H9 (cell line): ENCODE results near the gene RBBP4. TPM values are rescaled to one million over a fixed set of nuclear protein-coding genes. Genes with fewer than 3 reads are reported as not detected.
"Not testable (repeated sequence)": the region's sequence is repeated elsewhere in the genome, so short reads cannot be mapped to it uniquely, and the experiment has no call there.

Experiments used
- DNase-seq: peaks from one replicate; pipeline ENCODE4 v3.0.0-alpha.2; 2017
- H2AFZ ChIP-seq: one replicate; pipeline ENCODE4 v1.6.1; 2013; ENCODE audit warnings: mild to moderate bottlenecking, low read length, control low read depth, moderate library complexity
- H2AK5ac ChIP-seq: 2 replicates; pipeline ENCODE4 v1.6.1; 2013; ENCODE audit warnings: low read length, control low read depth, mixed read lengths; ENCODE audit not compliant: insufficient read length
- H2BK120ac ChIP-seq: one replicate; pipeline ENCODE4 v1.6.1; 2013; ENCODE audit warnings: low read depth, mild to moderate bottlenecking, low read length, control low read depth, inconsistent platforms; ENCODE audit not compliant: poor library complexity, severe bottlenecking
- H2BK12ac ChIP-seq: 2 replicates; pipeline ENCODE4 v1.6.1; 2013; ENCODE audit warnings: low read length, control low read depth, mixed read lengths, low read depth; ENCODE audit not compliant: insufficient read length
- H2BK15ac ChIP-seq: 2 replicates; pipeline ENCODE4 v1.6.1; 2013; ENCODE audit warnings: low read depth, low read length, control low read depth
- H2BK20ac ChIP-seq: one replicate; pipeline ENCODE4 v1.6.1; 2013; ENCODE audit warnings: low read depth, mild to moderate bottlenecking, low read length, control low read depth, inconsistent platforms; ENCODE audit not compliant: poor library complexity, severe bottlenecking
- H2BK5ac ChIP-seq: 2 replicates; pipeline ENCODE4 v1.6.1; 2013; ENCODE audit warnings: low read length, control low read depth, mixed read lengths; ENCODE audit not compliant: insufficient read length
- H3K14ac ChIP-seq: 2 replicates; pipeline ENCODE4 v1.6.1; 2013; ENCODE audit warnings: low read length, control low read depth; ENCODE audit not compliant: insufficient read depth
- H3K18ac ChIP-seq: 2 replicates; pipeline ENCODE4 v1.6.1; 2013; ENCODE audit warnings: low read depth, mild to moderate bottlenecking, mixed read lengths, low read length, control low read depth; ENCODE audit not compliant: insufficient read length
- H3K23ac ChIP-seq: 2 replicates; pipeline ENCODE4 v1.6.1; 2013; ENCODE audit warnings: low read length, control low read depth, mixed read lengths, low read depth; ENCODE audit not compliant: insufficient read length
- H3K23me2 ChIP-seq: 2 replicates; pipeline ENCODE4 v1.6.1; 2013; ENCODE audit warnings: low read depth, mild to moderate bottlenecking, mixed read lengths, low read length, control low read depth; ENCODE audit not compliant: insufficient read length, poor library complexity, severe bottlenecking
- H3K27ac ChIP-seq: 2 replicates; pipeline ENCODE4 v1.5.1; 2013; ENCODE audit warnings: low read length, control low read depth, mixed read lengths, low read depth; ENCODE audit not compliant: insufficient read length
- H3K27me3 ChIP-seq: 2 replicates; pipeline ENCODE4 v1.6.1; 2013; ENCODE audit warnings: low read length, control low read depth, inconsistent platforms; ENCODE audit not compliant: insufficient read depth
- H3K4ac ChIP-seq: 2 replicates; pipeline ENCODE4 v1.6.1; 2013; ENCODE audit warnings: low read depth, mild to moderate bottlenecking, control low read depth, inconsistent platforms, low read length, moderate library complexity
- H3K4me1 ChIP-seq: 2 replicates; pipeline ENCODE4 v1.6.1; 2013; ENCODE audit warnings: low read length, control low read depth, inconsistent platforms; ENCODE audit not compliant: insufficient read depth
- H3K4me2 ChIP-seq: 2 replicates; pipeline ENCODE4 v1.6.1; 2013; ENCODE audit warnings: low read length, control low read depth, mixed read lengths; ENCODE audit not compliant: insufficient read length, insufficient read depth
- H3K56ac ChIP-seq: 2 replicates; pipeline ENCODE4 v1.6.1; 2013; ENCODE audit warnings: low read depth, mild to moderate bottlenecking, mixed read lengths, low read length, control low read depth; ENCODE audit not compliant: insufficient read length
- H3K79me1 ChIP-seq: 2 replicates; pipeline ENCODE4 v1.6.1; 2013; ENCODE audit warnings: low read depth, mild to moderate bottlenecking, moderate library complexity, low read length, control low read depth, inconsistent platforms; ENCODE audit not compliant: insufficient read depth, poor library complexity, severe bottlenecking
- H3K79me2 ChIP-seq: 2 replicates; pipeline ENCODE4 v1.6.1; 2013; ENCODE audit warnings: low read length, control low read depth, inconsistent platforms; ENCODE audit not compliant: insufficient read depth
- H3K9ac ChIP-seq: 2 replicates; pipeline ENCODE4 v1.6.1; 2013; ENCODE audit warnings: low read length, control low read depth, mixed read lengths; ENCODE audit not compliant: insufficient read length; ENCODE audit errors: extremely low read depth
- H3K9me3 ChIP-seq: one replicate; pipeline ENCODE4 v1.6.1; 2013; ENCODE audit warnings: low read depth, low read length, inconsistent platforms; ENCODE audit not compliant: control insufficient read depth
- H3T11ph ChIP-seq: one replicate; pipeline ENCODE4 v1.6.1; 2013; ENCODE audit warnings: mild to moderate bottlenecking, low read length, control low read depth, inconsistent platforms
- H4K20me1 ChIP-seq: one replicate; pipeline ENCODE4 v1.6.1; 2013; ENCODE audit not compliant: control insufficient read depth, insufficient read length, insufficient read depth
- H4K5ac ChIP-seq: 2 replicates; pipeline ENCODE4 v1.6.1; 2013; ENCODE audit warnings: low read depth, mild to moderate bottlenecking, mixed read lengths, low read length, control low read depth; ENCODE audit not compliant: insufficient read length
- H4K8ac ChIP-seq: replicated peaks from 2 replicates; pipeline ENCODE4 v1.6.1; 2013; ENCODE audit warnings: low read length, control low read depth, mixed read lengths, low read depth; ENCODE audit not compliant: insufficient read length
- H4K91ac ChIP-seq: 2 replicates; pipeline ENCODE4 v1.6.1; 2013; ENCODE audit warnings: low read depth, mild to moderate bottlenecking, moderate library complexity, mixed read lengths, low read length, control low read depth; ENCODE audit not compliant: insufficient read length
- H3K27ac Mint-ChIP-seq, 3 experiments: 2 replicates in 2 of 3; 3 replicates in 1 of 3; pipeline ENCODE4 v1.8.0; 2020 to 2021; ENCODE audit warnings: mixed read lengths in 3 of 3, mild to moderate bottlenecking in 1 of 3, moderate library complexity in 1 of 3
- H3K27me3 Mint-ChIP-seq: 2 replicates; pipeline ENCODE4 v1.8.0; 2021; ENCODE audit warnings: low read depth, mild to moderate bottlenecking, moderate library complexity, mixed read lengths
- H3K36me3 Mint-ChIP-seq, 3 experiments: 2 replicates in 2 of 3; 3 replicates in 1 of 3; pipeline ENCODE4 v1.8.0; 2020 to 2021; ENCODE audit warnings: low read depth in 3 of 3, mixed read lengths in 3 of 3; ENCODE audit not compliant: insufficient read depth in 1 of 3
- H3K4me1 Mint-ChIP-seq, 2 experiments: 2 replicates each; pipeline ENCODE4 v1.8.0; 2020; ENCODE audit warnings: mixed read lengths in 2 of 2
- H3K4me3 Mint-ChIP-seq, 2 experiments: 2 replicates in 1 of 2; 3 replicates in 1 of 2; pipeline ENCODE4 v1.8.0; 2020 to 2021; ENCODE audit warnings: mild to moderate bottlenecking in 2 of 2, mixed read lengths in 2 of 2, moderate library complexity in 1 of 2
- H3K9me3 Mint-ChIP-seq, 2 experiments: 2 replicates in 1 of 2; 3 replicates in 1 of 2; pipeline ENCODE4 v1.8.0; 2020; ENCODE audit warnings: mild to moderate bottlenecking in 2 of 2, mixed read lengths in 2 of 2, moderate library complexity in 1 of 2
- WGBS: extraction: QIAGEN DNeasy Blood & Tissue Kit; methylation state at CpG from one replicate; pipeline ENCODE4 v1.1.7; 2013; ENCODE audit warnings: missing lambda C conversion rate, low lambda C conversion rate, mixed read lengths; ENCODE audit not compliant: insufficient read length; ENCODE audit errors: extremely low coverage; 5-methylcytosine and 5-hydroxymethylcytosine counted together
- total RNA-seq: library from RNA; stranded (reverse); gene quantifications from 2 replicates; pipeline ENCODE4 v1.2.1, GENCODE V29; 2021
- TF ChIP-seq, protein P1 (sequence below): fragments of 200-600 bp; sonication (generic); conservative IDR thresholded peaks from 3 replicates; pipeline ENCODE4 v1.8.0; 2021; ENCODE audit warnings: antibody characterized with exemption, mild to moderate bottlenecking

Gene RBBP4
- total RNA-seq, 1 experiment from 2014 or later = 416 TPM

DNA sequence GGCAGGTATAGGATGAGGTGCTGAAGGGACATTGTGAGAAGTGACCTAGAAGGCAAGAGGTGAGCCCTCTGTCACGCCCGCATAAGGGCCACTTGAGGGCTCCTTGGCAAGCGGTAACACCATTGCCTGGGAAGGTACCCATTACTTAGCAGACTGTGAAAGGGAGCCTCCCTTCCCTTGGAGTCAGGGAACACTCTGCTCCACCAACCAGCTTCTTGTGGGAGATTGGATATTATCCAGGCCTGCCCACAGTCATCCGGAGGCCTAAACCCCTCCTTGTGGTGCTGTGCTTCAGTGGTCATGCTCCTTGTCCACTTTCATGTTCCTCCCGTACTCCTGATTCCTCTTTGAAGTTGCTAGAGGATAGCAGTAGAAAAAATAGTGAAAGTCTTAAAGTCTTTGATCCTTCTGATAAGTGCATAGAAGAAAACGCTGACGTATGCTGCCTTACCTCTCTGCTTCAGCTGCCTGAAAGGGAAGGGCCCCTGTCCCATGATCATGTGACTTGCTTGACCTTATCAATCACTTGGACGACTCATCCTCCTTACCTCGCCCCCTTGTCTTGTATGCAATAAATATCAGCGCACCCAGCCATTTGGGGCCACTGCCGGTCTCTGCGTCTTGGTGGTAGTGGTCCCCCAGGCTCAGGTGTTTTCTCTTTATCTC, 16.0 kb downstream of the RBBP4 start:
- Mint-ChIP-seq H3K4me3 (no peak overlapping the region), H3K36me3 (peaks cover 58 to 90% (median 83%) of the 10 kb centered on the region in 3 experiments; a peak in 6 of 7 replicates), H3K4me1 (no peaks in the 10 kb centered on the region), H3K27me3 (no peaks in the 10 kb centered on the region), H3K27ac (peak overlapping the region; percentile 17 to 88 (median 67); a peak in 5 of 7 replicates), H3K9me3 (no peaks in the 10 kb centered on the region; a peak in 1 of 5 replicates)
- no peak overlapping the region for H2BK120ac ChIP-seq
- no peak overlapping the region for H2BK20ac ChIP-seq
- H2AFZ ChIP-seq = no peak overlapping the region
- no peak overlapping the region for H3K23ac ChIP-seq
- H3K18ac ChIP-seq = no peak overlapping the region
- H2BK5ac ChIP-seq = no peak overlapping the region
- H3K9ac ChIP-seq = no peak overlapping the region
- no peak overlapping the region for H2BK15ac ChIP-seq
- H3K4me2 ChIP-seq = no peak overlapping the region
- H4K20me1 ChIP-seq = no peaks in the 10 kb centered on the region
- no peaks in the 10 kb centered on the region for H3K27me3 ChIP-seq
- TF ChIP-seq, protein P1, sequence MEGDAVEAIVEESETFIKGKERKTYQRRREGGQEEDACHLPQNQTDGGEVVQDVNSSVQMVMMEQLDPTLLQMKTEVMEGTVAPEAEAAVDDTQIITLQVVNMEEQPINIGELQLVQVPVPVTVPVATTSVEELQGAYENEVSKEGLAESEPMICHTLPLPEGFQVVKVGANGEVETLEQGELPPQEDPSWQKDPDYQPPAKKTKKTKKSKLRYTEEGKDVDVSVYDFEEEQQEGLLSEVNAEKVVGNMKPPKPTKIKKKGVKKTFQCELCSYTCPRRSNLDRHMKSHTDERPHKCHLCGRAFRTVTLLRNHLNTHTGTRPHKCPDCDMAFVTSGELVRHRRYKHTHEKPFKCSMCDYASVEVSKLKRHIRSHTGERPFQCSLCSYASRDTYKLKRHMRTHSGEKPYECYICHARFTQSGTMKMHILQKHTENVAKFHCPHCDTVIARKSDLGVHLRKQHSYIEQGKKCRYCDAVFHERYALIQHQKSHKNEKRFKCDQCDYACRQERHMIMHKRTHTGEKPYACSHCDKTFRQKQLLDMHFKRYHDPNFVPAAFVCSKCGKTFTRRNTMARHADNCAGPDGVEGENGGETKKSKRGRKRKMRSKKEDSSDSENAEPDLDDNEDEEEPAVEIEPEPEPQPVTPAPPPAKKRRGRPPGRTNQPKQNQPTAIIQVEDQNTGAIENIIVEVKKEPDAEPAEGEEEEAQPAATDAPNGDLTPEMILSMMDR = no peak
- H4K8ac ChIP-seq = no peak overlapping the region
- DNase-seq = no peak
- H3K79me1 ChIP-seq = no peaks in the 10 kb centered on the region
- H3K14ac ChIP-seq = no peak overlapping the region
- no peak overlapping the region for H4K91ac ChIP-seq
- H3K27ac ChIP-seq = no peak overlapping the region
- no peaks in the 10 kb centered on the region for H3K23me2 ChIP-seq
- no peak overlapping the region for H2AK5ac ChIP-seq
- H3K79me2 ChIP-seq = no peaks in the 10 kb centered on the region
- H3K56ac ChIP-seq = no peak overlapping the region
- H2BK12ac ChIP-seq = no peak overlapping the region
- H3K9me3 ChIP-seq = no peaks in the 10 kb centered on the region
- no peak overlapping the region for H4K5ac ChIP-seq
- H3K4ac ChIP-seq = no peak overlapping the region
- no peak overlapping the region for H3T11ph ChIP-seq
- no CpG with 5 or more reads among the region's 12 CpGs for WGBS
- H3K4me1 ChIP-seq = no peaks in the 10 kb centered on the region

DNA sequence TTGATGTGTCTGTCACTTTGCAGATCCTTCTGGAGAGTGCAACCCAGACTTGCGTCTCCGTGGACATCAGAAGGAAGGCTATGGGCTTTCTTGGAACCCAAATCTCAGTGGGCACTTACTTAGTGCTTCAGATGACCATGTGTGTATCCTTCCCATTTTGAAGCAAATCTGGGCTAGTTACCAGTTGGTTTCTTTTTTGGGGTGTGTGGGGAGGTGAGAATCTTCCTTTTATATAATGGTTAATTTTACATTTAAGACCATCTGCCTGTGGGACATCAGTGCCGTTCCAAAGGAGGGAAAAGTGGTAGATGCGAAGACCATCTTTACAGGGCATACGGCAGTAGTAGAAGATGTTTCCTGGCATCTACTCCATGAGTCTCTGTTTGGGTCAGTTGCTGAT, 17.7 kb downstream of the RBBP4 start:
- not testable (repeated sequence) for H3K4me2 ChIP-seq, H4K91ac ChIP-seq, H2BK20ac ChIP-seq, H3K23ac ChIP-seq, H3K9me3 Mint-ChIP-seq, H3K4me3 Mint-ChIP-seq, H3K56ac ChIP-seq, H4K8ac ChIP-seq, H3K9ac ChIP-seq, H3K23me2 ChIP-seq, H2AFZ ChIP-seq, H3K9me3 ChIP-seq, H3K18ac ChIP-seq, H2BK12ac ChIP-seq, H3K4ac ChIP-seq, H3T11ph ChIP-seq, H3K79me1 ChIP-seq, H4K20me1 ChIP-seq, H3K27me3 ChIP-seq, H3K27ac ChIP-seq, DNase-seq, H4K5ac ChIP-seq, H3K27me3 Mint-ChIP-seq, H3K14ac ChIP-seq, H3K4me1 Mint-ChIP-seq, H2BK120ac ChIP-seq, H2BK15ac ChIP-seq, H2BK5ac ChIP-seq, H3K4me1 ChIP-seq, H2AK5ac ChIP-seq, H3K79me2 ChIP-seq
- WGBS = no CpG with 5 or more reads among the region's 5 CpGs
- peak overlapping the region in 1 of 3 experiments; percentile 74; a peak in 1 of 7 replicates for H3K27ac Mint-ChIP-seq
- H3K36me3 Mint-ChIP-seq = peaks cover 66 to 92% (median 89%) of the 10 kb centered on the region in 3 experiments
